KG1 (cell line): ENCODE data around the gene AGBL4.
A peak's percentile ranks its signal among the peaks of the same experiment; 100 is the strongest.

Experiments used
- DNase-seq: peaks from one replicate; lab custom pipeline; 2025; lab: John Stamatoyannopoulos, UW

The AGBL4 gene

GRCh38 chr1:48681476-48682305 is 1342.1 kb downstream of the AGBL4 start:
- DNase-seq, result no peak

DNA sequence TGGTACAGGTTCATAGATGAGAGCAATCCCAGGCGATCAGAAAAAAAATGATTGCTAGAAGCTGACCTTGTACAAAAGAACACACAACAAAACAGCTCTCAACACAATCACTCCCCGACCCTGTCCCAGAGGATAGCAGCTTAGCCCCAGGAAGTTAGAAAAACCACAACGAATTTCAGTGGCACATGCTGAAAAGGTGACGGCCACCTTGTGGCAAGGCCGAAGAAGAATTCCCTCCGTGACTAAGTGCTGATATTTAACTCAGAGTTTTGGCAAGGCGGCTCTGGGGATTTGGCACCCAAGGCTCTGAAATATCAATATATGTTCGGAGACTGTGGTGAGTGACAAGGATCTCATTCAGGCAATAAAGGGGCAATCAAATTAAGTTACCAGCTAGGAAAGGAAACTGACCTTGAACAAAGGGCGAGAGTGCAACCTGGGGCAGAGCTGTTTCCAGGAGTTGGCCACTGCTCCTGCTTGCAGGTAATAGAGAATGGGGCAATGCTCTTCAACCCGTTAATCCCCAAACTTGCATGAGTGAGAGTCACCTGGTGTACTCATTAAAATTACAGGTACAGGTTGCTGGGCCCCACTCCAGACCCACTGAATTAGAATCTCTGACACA is 1343.2 kb downstream of the AGBL4 start:
- no peak for DNase-seq

GRCh38 chr1:48679859-48680258 is 1343.9 kb downstream of the AGBL4 start:
- no peak for DNase-seq

DNA sequence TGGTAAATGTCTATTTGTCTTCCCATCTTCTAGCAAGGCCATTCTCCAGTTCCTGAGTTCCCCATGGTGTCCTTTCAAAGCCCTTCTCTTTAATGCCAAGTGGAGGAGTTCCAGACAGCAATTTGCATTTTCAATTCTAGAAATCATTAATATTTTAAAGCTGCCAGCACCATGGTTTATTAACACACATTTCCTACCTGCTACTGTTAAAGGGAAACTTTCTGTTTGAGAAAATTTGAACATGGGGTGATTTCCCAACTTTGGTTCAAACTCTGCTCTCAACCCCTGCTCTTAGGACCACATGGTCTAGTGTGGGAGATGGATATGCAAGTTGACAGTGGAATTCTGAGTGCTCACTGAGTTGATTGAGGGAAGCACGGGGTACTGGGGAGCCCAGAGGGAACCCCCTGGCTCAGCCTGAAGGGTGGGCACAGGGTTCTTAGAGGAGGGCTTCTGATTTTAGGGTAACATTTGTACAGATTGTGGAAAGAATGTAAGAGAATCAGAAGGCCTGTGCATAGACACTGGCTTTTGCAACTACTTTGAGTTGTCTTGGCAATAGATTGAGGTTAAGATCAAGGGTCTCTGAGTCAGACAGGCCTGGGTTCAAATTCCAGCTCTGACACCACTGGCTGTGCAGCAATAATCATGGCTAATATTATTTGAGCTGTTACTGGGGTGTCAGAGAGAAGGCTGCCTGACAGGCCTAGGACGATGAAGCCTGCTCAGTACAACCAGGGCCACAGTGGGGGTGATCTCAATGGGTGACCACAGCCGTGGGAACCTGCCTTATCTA is 1344.8 kb downstream of the AGBL4 start:
- no peak for DNase-seq

GRCh38 chr1:48677306-48678287 is 1346.2 kb downstream of the AGBL4 start:
- DNase-seq, result peak; percentile 45

DNA sequence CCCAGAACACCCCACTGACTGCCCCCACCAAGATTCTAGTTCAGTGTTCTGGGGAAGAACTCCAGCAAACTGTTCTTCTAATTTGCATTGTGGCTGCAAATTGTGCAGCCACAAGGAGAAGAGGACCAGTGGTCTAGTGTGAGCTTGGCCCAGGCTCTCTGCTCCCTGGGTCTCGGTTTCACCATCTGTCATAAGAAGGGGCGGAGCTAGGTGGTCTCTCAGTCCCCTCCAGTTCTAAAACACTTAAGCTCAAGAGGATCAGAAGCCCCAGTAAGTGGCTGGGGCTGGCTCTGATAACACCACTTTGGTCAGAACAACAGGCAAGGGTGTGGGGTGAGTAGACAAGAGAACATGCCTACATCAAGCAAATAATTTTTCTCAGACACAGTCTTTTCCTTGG is 1346.9 kb downstream of the AGBL4 start:
- DNase-seq, result no peak

DNA sequence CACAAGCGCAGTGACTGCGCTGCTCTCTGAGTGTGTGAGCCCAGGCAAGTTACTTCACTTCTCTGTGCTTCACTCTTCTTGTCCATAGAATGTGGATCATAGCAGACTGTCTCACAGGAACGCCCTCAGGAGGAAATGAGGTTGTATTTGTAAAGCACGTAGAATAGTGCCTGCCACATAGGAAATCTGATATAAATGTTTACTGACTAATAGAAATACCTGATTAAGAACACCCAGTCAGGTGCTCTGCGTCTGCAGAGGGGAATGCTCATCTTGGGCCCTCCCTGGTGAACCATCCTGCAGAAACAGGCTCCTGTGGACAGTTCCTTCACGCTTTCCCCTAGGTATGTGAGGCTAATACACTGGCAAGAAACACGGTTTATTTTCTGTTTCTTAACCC is 1347.4 kb downstream of the AGBL4 start:
- no peak for DNase-seq

DNA sequence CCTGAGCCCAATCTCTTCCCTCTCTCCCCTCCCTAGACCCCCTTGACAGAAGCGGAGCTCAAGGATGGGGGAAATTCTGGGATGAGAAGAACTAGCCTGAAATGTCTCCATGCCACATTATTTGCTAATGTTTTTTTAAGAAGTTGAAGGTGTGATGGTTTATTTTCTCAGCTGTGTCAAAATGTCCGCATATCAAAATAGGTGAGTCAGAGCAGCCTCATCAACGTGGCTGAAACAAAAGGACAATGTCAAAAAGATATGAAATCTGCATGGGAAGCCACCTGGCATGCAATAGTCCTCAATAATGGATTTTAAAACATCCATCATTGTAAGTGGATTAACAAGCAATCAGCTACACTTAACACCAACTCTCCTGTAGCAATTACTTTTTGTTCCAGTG is 1348.5 kb downstream of the AGBL4 start:
- no peak for DNase-seq

- no peak for DNase-seq
Measured at GRCh38 chr1:48674641-48675040, 1349.1 kb downstream of the AGBL4 start.

DNA sequence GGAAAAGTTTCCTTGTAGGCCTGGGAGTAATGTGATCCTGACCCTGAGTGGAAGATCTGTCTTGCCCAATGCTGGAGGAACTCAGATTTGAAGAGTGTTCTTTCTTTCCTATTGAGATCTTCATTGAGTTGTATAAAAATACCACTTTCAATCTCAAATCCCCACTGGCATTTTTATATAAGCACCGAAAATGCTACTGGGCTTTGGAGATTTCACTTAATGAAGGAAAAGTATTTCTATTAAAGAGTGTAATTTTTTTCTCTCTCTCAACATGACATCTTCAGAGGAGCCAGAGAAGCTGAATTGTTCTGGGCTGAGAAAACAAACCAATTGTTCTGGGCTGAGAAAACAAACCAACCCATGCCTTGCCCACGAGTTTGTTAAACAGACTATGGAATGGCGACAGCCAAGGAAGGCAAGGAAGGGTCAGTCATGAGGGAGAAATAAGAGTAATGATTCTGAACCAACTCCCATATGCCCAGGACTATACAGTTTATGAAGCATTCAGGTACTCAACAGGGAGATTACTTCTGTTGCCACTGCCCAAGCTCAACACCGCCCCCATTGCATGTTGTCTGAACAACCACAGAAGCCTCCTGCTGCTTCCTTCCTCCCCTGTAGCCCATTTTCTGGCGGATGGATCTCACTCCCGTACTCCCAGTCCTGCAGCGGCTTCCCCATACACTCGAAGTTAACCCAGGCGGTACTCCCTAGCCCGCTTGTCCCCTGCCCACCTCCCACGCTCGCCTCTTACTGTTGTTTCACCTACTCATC is 1350.2 kb downstream of the AGBL4 start:
- no peak for DNase-seq

DNA sequence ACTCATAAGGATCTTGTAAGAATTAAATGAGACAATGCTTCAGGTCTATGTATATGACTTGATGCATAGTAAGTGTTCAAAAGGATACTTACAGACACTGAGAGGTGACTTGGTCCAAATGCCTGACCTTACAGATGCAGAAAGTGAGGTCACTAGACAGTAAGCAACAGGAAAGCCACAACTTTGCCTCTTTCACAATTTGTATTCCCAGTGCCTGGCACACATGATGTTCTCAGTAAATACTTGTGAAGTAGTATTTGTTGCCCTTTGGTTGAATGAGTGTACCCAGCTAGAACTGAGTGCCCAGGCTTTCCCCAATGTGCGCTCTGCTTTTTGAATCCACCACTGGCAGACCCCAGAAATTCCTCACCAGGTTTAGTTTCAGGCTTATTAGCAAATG is 1352.2 kb downstream of the AGBL4 start:
- no peak for DNase-seq

- no peak for DNase-seq
Measured at GRCh38 chr1:48670234-48671020, 1353.3 kb downstream of the AGBL4 start.

DNA sequence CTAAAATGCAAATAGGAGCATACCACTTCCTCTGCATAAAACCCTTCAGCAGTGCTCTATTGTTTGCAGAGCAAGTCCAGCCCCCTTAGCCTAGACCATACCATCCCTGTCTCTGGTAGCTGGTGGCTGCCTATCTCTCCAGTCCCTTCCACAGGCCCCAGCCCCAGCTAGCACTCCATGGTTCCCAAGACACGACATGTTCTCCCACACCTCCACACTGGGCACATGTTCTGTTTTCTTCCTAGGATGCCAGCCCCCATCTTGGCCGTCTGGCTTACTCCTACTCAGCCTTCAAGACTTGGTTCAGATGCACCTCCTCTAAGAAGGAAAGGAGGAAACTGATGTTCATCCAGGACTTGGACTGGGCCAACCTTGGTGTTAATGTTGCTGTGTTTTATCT is 1355.4 kb downstream of the AGBL4 start:
- DNase-seq, result no peak

- no peak for DNase-seq
Measured at GRCh38 chr1:48667782-48668181, 1356.0 kb downstream of the AGBL4 start.

- no peak for DNase-seq
Measured at GRCh38 chr1:48665708-48666407, 1357.9 kb downstream of the AGBL4 start.

- no peak for DNase-seq
Measured at GRCh38 chr1:48661726-48662463, 1361.9 kb downstream of the AGBL4 start.

DNA sequence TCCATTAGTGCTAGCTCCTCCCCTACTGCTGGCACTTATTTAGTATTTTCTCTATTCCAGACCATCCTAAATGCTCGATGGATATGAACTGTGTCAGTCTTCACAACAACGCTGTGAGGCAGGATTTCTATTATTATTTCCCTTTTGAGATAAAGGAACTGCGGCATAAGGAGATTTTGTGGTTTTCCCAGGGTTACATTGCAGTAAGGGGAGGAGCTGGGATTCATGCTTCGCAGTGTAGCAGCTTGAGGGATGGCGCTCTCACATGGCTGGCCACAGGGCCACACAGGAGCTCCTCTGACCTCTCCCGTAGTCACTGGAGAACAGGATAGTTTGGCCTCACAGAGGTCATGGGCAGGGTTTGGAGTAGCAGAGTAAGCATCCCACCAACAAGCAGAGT is 1364.0 kb downstream of the AGBL4 start:
- no peak for DNase-seq

DNA sequence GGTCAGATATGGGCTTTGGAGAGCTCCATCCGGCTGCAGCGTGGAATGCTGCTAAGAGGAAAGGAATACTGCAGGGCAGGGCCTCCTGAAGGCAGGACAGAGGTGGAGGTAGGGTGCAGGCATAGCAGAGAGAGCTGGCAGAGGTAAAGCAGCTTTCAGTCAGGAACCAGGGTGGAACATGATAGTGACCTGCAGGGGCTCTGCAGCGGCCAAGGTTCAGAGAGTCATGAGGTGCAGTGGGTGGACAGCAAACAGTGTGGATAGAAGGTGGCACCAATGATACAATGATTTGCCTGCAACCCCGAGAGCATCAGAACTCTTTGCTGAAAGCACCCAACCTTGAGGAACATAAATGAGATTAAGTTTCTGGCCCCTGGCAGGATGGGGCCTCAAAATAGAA is 1366.3 kb downstream of the AGBL4 start:
- no peak for DNase-seq
